Skeletal muscle tissue (tissue), 4 donors: ENCODE results near the gene DOCK9. TPM values are rescaled to one million over a fixed set of nuclear protein-coding genes. Genes with fewer than 3 reads are reported as not detected.

Source experiments
- H3K27ac ChIP-seq: one replicate; pipeline ENCODE4 v1.7.0; 2013; ENCODE audit warnings: mild to moderate bottlenecking, low read depth, low read length, inconsistent platforms
- H3K27me3 ChIP-seq, 3 donors: one replicate each; pipeline ENCODE4 v1.7.0; 2013; ENCODE audit warnings: low read length in 3 of 3; ENCODE audit not compliant: control insufficient read depth in 3 of 3, insufficient read depth in 3 of 3
- H3K36me3 ChIP-seq, 3 donors: one replicate each; pipeline ENCODE4 v1.7.0; 2013; ENCODE audit warnings: low read length in 3 of 3; ENCODE audit not compliant: control insufficient read depth in 3 of 3, insufficient read depth in 3 of 3
- H3K4me1 ChIP-seq, 3 donors: one replicate each; pipeline ENCODE4 v1.7.0; 2013; ENCODE audit warnings: low read length in 3 of 3, mild to moderate bottlenecking in 3 of 3; ENCODE audit not compliant: control insufficient read depth in 3 of 3, insufficient read depth in 3 of 3
- H3K4me3 ChIP-seq, 3 donors: one replicate each; pipeline ENCODE4 v1.7.0; 2013; ENCODE audit warnings: low read length in 3 of 3
- H3K9ac ChIP-seq, 3 donors: one replicate each; pipeline ENCODE4 v1.7.0; 2013; ENCODE audit warnings: low read length in 3 of 3, mild to moderate bottlenecking in 3 of 3, moderate library complexity in 2 of 3, low read depth in 1 of 3
- H3K9me3 ChIP-seq, 3 donors: one replicate each; pipeline ENCODE4 v1.7.0; 2013; ENCODE audit warnings: low read length in 3 of 3; ENCODE audit not compliant: control insufficient read depth in 3 of 3
- total RNA-seq: library from RNA; depleted of rRNA; stranded (reverse); fragments of >200 nt; gene quantifications from one replicate; pipeline ENCODE4 v1.2.3, GENCODE V29; 2014
- donor health status: Osteomylitis.

DOCK9 gene
- total RNA-seq, 1 donor from 2014 or later, result 86.6 TPM

DNA sequence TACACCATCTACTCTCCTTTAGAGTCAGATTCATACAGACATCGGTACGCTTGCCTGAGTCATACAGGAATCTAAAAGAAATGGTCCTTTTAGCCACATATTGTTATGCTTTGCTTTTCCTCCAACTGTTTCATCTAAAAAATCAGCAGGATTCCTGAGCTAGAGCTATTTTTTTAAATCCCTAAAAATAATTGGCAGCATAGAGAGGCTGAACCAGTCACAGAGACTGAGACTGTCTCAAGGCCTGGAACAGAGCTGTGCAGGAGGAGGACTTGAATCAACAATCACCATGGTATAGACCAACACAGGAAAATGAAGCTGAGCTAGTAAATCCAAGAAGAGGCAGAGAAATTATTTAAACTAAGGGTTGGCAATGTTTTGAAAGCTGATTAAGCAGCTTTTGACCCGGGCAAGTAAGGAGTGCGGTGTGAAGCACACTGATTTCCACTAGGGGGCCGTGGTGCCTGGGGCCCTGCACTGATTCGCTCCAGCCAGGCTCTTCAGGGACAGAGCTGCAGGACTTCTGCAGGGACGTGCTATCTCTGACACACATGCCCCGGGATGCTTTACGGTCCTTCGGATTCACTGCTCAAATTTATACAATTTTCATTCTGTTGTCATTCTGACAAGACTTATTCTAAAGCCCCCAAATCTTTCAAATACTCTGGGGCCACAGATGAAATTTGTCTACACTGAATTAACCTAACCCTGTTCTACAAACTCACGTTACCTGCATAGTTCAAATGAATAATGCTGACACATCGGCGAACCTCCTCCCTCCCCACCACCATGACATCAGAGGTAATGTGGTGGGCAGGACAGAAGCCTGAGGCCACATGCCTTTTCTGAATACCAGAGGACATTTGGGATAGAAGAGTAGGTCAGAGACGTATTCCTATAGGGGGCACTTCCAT, 137.8 kb downstream of the DOCK9 start:
- no peak overlapping the region for H3K9ac ChIP-seq

DNA sequence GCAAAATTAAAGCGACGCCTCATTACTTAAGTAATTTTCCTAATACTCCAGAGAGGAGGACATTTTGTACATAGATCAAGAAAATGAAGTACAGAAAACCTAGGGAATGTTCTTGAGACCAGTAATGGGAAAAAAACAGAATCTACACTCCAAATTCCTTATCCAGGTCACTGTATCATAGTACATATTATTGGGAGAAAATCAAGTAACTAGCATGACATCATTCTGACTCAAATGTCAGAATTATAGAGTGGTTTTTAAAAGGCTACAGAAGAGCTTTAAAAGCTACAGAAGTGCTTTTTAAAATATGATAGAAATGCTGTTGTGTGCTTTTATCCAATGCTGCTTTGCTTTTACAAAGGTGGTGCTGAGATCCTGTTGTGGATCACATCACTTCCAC, 139.1 kb downstream of the DOCK9 start:
- no peak overlapping the region for H3K4me3 ChIP-seq
- no peak overlapping the region for H3K9ac ChIP-seq
- peaks cover 0 to 7% (median 4%) of the 10 kb centered on the region in 3 donors for H3K36me3 ChIP-seq
- H3K9me3 ChIP-seq, result no peaks in the 10 kb centered on the region
- H3K4me1 ChIP-seq, result peaks cover 0 to 3% (median 0%) of the 10 kb centered on the region in 3 donors
- no peaks in the 10 kb centered on the region for H3K27me3 ChIP-seq
- H3K27ac ChIP-seq, result no peak overlapping the region

More for the DNA sequence above, 137.8 kb downstream of the DOCK9 start:
- Histone ChIP-seq H3K36me3 (peaks cover 0 to 7% (median 3%) of the 10 kb centered on the region in 3 donors), H3K9me3 (no peaks in the 10 kb centered on the region), H3K4me3 (no peak overlapping the region), H3K27ac (no peak overlapping the region), H3K27me3 (no peaks in the 10 kb centered on the region), H3K4me1 (peaks cover 0 to 3% (median 0%) of the 10 kb centered on the region in 3 donors)

DNA sequence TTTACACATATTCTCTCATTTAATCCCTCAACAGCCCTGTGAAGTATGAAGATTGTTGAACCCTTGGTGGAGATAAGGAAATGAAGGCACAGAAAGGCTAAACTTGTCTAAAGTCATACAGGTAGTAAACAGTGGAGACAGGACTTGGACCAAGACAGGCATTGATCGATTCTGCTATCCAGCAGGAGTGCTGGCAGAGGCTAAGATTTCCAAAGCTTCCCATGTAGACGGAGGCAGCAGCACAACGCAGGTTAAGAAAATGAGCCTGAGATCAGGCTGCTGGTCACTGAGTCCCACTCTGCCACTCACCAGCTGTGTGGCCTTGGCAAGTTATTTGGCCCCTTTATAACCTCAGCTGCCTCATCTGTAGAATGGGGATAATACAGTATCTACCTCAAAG, 140.0 kb downstream of the DOCK9 start:
- Histone ChIP-seq H3K9ac (no peak overlapping the region), H3K27ac (no peak overlapping the region), H3K9me3 (no peaks in the 10 kb centered on the region), H3K4me1 (no peaks in the 10 kb centered on the region), H3K36me3 (peaks cover 0 to 7% (median 4%) of the 10 kb centered on the region in 3 donors), H3K27me3 (no peaks in the 10 kb centered on the region), H3K4me3 (no peak overlapping the region)

DNA sequence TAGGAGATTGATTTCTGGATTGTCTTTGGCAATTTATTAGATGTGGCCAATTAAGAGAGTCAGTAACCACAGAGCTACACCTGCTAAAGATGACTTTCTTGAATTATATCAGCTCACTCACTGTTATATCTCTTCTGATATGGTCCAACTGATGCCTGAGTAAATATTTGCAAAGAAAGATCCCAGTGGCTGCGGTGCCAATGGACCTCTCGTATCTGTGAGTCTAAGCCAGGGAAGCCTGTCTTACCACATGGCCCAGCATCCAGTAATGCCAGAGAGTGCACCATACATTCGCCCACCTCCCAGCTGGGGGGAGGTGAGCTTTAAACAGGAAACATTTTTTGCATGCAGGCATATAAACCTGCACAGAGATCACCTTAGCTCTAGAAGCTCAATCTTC, 142.7 kb downstream of the DOCK9 start:
- peaks cover 0 to 20% (median 4%) of the 10 kb centered on the region in 3 donors for H3K36me3 ChIP-seq

GRCh38 chr13:98834254-98834960, 143.5 kb downstream of the DOCK9 start:
- H3K36me3 ChIP-seq, result peaks cover 2 to 26% (median 4%) of the 10 kb centered on the region in 3 donors
- no peak overlapping the region for H3K27ac ChIP-seq
- H3K9ac ChIP-seq, result no peak overlapping the region

More for the DNA sequence above, 142.7 kb downstream of the DOCK9 start:
- no peak overlapping the region for H3K9ac ChIP-seq
- H3K4me3 ChIP-seq, result no peak overlapping the region
- H3K27ac ChIP-seq, result no peak overlapping the region
- H3K9me3 ChIP-seq, result no peaks in the 10 kb centered on the region
- H3K4me1 ChIP-seq, result no peaks in the 10 kb centered on the region
- H3K27me3 ChIP-seq, result no peaks in the 10 kb centered on the region

GRCh38 chr13:98831236-98831635, 146.6 kb downstream of the DOCK9 start:
- peaks cover 11 to 37% (median 19%) of the 10 kb centered on the region in 3 donors for H3K36me3 ChIP-seq
- no peaks in the 10 kb centered on the region for H3K4me1 ChIP-seq

More at GRCh38 chr13:98834254-98834960, 143.5 kb downstream of the DOCK9 start:
- Histone ChIP-seq H3K9me3 (no peaks in the 10 kb centered on the region), H3K4me3 (no peak overlapping the region), H3K27me3 (no peaks in the 10 kb centered on the region), H3K4me1 (no peaks in the 10 kb centered on the region)

GRCh38 chr13:98829541-98829940, 148.3 kb downstream of the DOCK9 start:
- no peak overlapping the region for H3K9ac ChIP-seq
- H3K27ac ChIP-seq, result no peak overlapping the region
- no peaks in the 10 kb centered on the region for H3K9me3 ChIP-seq
- H3K27me3 ChIP-seq, result no peaks in the 10 kb centered on the region
- no peak overlapping the region for H3K4me3 ChIP-seq
- no peaks in the 10 kb centered on the region for H3K4me1 ChIP-seq
- peaks cover 7 to 33% (median 19%) of the 10 kb centered on the region in 3 donors for H3K36me3 ChIP-seq

More at GRCh38 chr13:98831236-98831635, 146.6 kb downstream of the DOCK9 start:
- Histone ChIP-seq H3K9me3 (no peaks in the 10 kb centered on the region), H3K9ac (no peak overlapping the region), H3K27me3 (no peaks in the 10 kb centered on the region), H3K4me3 (no peak overlapping the region), H3K27ac (no peak overlapping the region)

- H3K27me3 ChIP-seq, result no peaks in the 10 kb centered on the region
- H3K36me3 ChIP-seq, result peaks cover 15 to 38% (median 23%) of the 10 kb centered on the region in 3 donors
- no peak overlapping the region for H3K9ac ChIP-seq
- no peak overlapping the region for H3K4me3 ChIP-seq
- H3K27ac ChIP-seq, result no peak overlapping the region
- no peaks in the 10 kb centered on the region for H3K9me3 ChIP-seq
- no peaks in the 10 kb centered on the region for H3K4me1 ChIP-seq
Measured at GRCh38 chr13:98828614-98829013, 149.2 kb downstream of the DOCK9 start.

DNA sequence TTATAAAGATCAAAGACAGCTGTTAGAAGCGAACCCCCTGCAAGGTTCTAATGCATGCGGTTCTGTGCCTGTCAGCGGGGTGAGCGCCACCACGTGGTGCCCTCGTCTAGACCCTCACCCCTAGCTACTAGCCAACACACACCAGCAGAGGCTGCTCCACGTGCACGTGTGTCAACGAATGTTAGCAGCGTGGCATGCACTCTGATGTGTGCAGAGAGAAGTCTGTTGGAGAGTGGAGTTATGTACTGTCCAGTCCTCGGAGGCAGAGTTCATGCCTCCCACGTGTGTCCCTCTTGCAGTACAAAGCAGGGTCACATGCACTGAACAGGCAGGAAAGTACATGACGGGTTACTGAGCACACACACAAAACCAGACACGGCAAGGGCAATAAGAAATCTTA, 150.4 kb downstream of the DOCK9 start:
- H3K9ac ChIP-seq, result no peak overlapping the region
- H3K27ac ChIP-seq, result no peak overlapping the region
- H3K4me1 ChIP-seq, result peaks cover 0 to 2% (median 0%) of the 10 kb centered on the region in 3 donors
- peaks cover 20 to 42% (median 26%) of the 10 kb centered on the region in 3 donors for H3K36me3 ChIP-seq
- no peaks in the 10 kb centered on the region for H3K9me3 ChIP-seq
- H3K4me3 ChIP-seq, result no peak overlapping the region
- no peaks in the 10 kb centered on the region for H3K27me3 ChIP-seq

GRCh38 chr13:98826146-98826545, 151.7 kb downstream of the DOCK9 start:
- H3K36me3 ChIP-seq, result peaks cover 20 to 33% (median 26%) of the 10 kb centered on the region in 3 donors
- H3K9ac ChIP-seq, result no peak overlapping the region
- no peaks in the 10 kb centered on the region for H3K9me3 ChIP-seq
- H3K4me1 ChIP-seq, result peaks cover 2 to 6% (median 4%) of the 10 kb centered on the region in 3 donors
- no peak overlapping the region for H3K4me3 ChIP-seq
- no peaks in the 10 kb centered on the region for H3K27me3 ChIP-seq
- no peak overlapping the region for H3K27ac ChIP-seq
